PFSK-1 (cell line): Measurements from ENCODE around the gene INKA1.

Source experiments
- FOXP2 ChIP-seq: optimal IDR thresholded peaks from 2 replicates; pipeline ENCODE3; 2011; ENCODE audit warnings: borderline replicate concordance, control low read depth, inconsistent platforms; ENCODE audit not compliant: insufficient read depth; ENCODE audit errors: extremely low read length, extremely low read depth
- POLR2AphosphoS5 ChIP-seq: IDR thresholded peaks from 2 replicates; pipeline ENCODE4 v1.6.1; 2012; ENCODE audit warnings: low read depth, mild to moderate bottlenecking, control low read depth, low read length, moderate library complexity
- SIN3A ChIP-seq: IDR thresholded peaks from 2 replicates; pipeline ENCODE4 v1.6.1; 2012; ENCODE audit warnings: mild to moderate bottlenecking, low read length, moderate library complexity, borderline replicate concordance; ENCODE audit not compliant: insufficient read depth
- TAF1 ChIP-seq: IDR thresholded peaks from 2 replicates; pipeline ENCODE4 v1.6.1; 2012; ENCODE audit warnings: low read length, control low read depth, borderline replicate concordance; ENCODE audit not compliant: insufficient read depth
- TF ChIP-seq, protein P1 (sequence below), 2 experiments: IDR thresholded peaks; 2 replicates each; pipeline versions ENCODE4 v1.6.1 to v1.8.0; 2011 to 2012; ENCODE audit warnings: low read depth in 2 of 2, low read length in 2 of 2, control low read depth in 1 of 2, inconsistent platforms in 1 of 2, mild to moderate bottlenecking in 1 of 2, moderate library complexity in 1 of 2; ENCODE audit not compliant: insufficient read depth in 1 of 2

INKA1 gene

DNA sequence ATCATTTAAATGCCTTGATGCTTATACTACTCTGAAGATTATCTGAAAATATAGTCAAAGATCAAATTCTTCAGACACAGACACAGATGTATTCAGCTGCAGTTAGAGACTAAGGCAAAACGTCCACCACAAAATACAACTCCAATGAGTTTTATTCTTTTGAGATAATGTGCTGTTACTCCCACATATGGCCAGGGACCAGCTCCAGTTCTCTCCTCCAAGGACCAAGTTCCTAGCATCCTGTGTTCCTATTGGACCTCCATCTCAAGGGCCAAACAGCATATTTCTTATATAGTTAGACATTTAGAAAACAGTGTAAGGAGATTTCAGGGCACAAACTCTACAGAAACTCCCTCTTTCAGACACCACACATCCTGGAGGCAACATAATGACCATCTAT is 43.8 kb upstream of the INKA1 start:
- no peak for TF ChIP-seq SIN3A
- no peak for TF ChIP-seq TAF1
- TF ChIP-seq POLR2AphosphoS5: no peak
- TF ChIP-seq, protein P1, sequence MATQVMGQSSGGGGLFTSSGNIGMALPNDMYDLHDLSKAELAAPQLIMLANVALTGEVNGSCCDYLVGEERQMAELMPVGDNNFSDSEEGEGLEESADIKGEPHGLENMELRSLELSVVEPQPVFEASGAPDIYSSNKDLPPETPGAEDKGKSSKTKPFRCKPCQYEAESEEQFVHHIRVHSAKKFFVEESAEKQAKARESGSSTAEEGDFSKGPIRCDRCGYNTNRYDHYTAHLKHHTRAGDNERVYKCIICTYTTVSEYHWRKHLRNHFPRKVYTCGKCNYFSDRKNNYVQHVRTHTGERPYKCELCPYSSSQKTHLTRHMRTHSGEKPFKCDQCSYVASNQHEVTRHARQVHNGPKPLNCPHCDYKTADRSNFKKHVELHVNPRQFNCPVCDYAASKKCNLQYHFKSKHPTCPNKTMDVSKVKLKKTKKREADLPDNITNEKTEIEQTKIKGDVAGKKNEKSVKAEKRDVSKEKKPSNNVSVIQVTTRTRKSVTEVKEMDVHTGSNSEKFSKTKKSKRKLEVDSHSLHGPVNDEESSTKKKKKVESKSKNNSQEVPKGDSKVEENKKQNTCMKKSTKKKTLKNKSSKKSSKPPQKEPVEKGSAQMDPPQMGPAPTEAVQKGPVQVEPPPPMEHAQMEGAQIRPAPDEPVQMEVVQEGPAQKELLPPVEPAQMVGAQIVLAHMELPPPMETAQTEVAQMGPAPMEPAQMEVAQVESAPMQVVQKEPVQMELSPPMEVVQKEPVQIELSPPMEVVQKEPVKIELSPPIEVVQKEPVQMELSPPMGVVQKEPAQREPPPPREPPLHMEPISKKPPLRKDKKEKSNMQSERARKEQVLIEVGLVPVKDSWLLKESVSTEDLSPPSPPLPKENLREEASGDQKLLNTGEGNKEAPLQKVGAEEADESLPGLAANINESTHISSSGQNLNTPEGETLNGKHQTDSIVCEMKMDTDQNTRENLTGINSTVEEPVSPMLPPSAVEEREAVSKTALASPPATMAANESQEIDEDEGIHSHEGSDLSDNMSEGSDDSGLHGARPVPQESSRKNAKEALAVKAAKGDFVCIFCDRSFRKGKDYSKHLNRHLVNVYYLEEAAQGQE (IDR thresholded peaks at IDR 0.05; ENCODE audit: insufficient read depth in 1 of 2, low read depth in 2 of 2, low read length in 2 of 2): no peak
- TF ChIP-seq FOXP2: no peak

DNA sequence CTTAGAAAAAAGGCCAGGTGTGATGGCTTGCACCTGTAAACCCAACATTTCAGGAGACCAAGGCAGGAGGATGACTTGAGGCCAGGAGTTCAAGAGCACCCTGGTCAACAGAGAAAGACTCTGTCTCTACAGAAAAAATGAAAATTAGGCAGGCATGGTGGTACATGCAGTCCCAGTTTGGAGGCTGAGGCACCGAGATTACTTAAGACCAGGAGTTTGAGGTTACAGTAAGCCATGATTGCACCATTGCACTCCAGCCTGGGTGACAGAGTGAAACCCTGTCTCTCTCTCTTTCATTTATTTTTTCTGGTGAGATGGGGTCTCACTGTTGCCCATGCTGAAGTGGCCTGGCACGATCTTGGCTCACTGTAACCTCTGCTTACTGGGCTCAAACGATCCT is 41.4 kb upstream of the INKA1 start:
- TF ChIP-seq FOXP2 (no peak), SIN3A (no peak), TAF1 (no peak), POLR2AphosphoS5 (no peak)
- TF ChIP-seq, protein P1 (IDR thresholded peaks at IDR 0.05; ENCODE audit: insufficient read depth in 1 of 2, low read depth in 2 of 2, low read length in 2 of 2): no peak

DNA sequence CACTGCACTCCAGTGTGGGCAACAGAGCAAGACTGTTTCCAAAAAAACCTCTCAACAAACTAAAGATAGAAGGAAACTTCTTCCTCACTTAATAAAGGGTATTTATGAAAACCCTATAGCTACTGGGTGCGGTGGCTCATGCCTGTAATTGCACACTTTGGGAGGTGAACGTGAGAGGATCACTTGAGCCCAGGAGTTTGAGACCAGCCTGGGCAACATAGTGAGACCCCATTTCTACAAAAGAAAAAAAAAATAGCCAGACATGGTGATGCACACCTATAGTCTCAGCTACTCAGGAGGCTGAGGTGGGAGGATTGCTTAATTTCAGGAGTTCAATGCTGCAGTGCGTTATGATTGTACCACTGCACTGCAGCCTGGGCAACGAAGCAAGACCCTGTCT is 39.1 kb upstream of the INKA1 start:
- TF ChIP-seq, protein P1 (IDR thresholded peaks at IDR 0.05; ENCODE audit: insufficient read depth in 1 of 2, low read depth in 2 of 2, low read length in 2 of 2): no peak
- TF ChIP-seq SIN3A: no peak
- TF ChIP-seq TAF1: no peak
- TF ChIP-seq FOXP2: no peak
- no peak for TF ChIP-seq POLR2AphosphoS5

DNA sequence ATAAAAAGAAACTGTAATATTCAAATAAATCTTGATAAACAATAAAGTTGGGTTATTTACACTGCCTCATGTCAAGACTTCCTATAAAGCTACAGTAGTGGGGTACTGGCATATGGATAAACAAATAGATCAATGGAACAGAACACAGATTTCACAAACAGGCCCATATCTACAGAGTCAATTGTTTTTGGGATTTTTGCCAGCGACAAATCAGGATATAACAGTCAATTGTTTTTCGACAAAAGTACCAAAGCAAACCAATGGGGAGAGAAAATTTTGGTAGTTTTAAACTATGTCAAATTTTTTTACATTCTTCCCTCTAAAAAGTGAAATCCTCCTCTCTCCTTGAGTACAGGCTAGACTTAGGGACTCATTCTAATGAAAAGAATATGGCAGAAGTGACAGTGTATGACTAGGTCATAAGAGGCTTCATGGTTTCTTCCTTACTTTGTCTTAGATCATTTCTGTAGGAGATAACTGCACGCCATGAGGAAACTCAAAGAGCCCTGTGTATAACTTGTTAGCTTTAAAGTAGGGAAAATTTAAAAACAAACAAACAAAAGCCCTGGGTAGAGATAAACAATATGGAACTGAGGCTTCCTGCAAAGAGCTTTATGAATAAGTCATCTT is 33.7 kb upstream of the INKA1 start:
- no peak for TF ChIP-seq POLR2AphosphoS5
- TF ChIP-seq, protein P1 (IDR thresholded peaks at IDR 0.05; ENCODE audit: insufficient read depth in 1 of 2, low read depth in 2 of 2, low read length in 2 of 2): no peak
- no peak for TF ChIP-seq FOXP2
- no peak for TF ChIP-seq TAF1
- TF ChIP-seq SIN3A: no peak
